Mucosa of rectum (tissue), 2 donors: Measurements from ENCODE around the gene BBS5.
"Not testable (repeated sequence)": the region's sequence is repeated elsewhere in the genome, so short reads cannot be mapped to it uniquely, and the experiment has no call there.

Experiments used
- H3K27ac ChIP-seq, 2 donors: one replicate each; pipeline ENCODE4 v1.7.0; 2013; ENCODE audit warnings: inconsistent platforms in 2 of 2, low read depth in 2 of 2, low read length in 2 of 2
- H3K27me3 ChIP-seq, 2 donors: one replicate each; pipeline ENCODE4 v1.7.0; 2013; ENCODE audit warnings: low read length in 2 of 2; ENCODE audit not compliant: control insufficient read depth in 2 of 2, insufficient read depth in 2 of 2
- H3K36me3 ChIP-seq, 2 donors: one replicate each; pipeline ENCODE4 v1.7.0; 2013; ENCODE audit warnings: low read length in 2 of 2; ENCODE audit not compliant: control insufficient read depth in 2 of 2, insufficient read depth in 2 of 2
- H3K4me1 ChIP-seq, 2 donors: one replicate each; pipeline ENCODE4 v1.7.0; 2013; ENCODE audit warnings: low read length in 2 of 2, mild to moderate bottlenecking in 1 of 2; ENCODE audit not compliant: control insufficient read depth in 2 of 2, insufficient read depth in 2 of 2
- H3K4me3 ChIP-seq, 2 donors: one replicate each; pipeline ENCODE4 v1.7.0; 2013; ENCODE audit warnings: low read length in 2 of 2
- H3K9ac ChIP-seq, 2 donors: one replicate each; pipeline ENCODE4 v1.7.0; 2013; ENCODE audit warnings: low read length in 2 of 2, low read depth in 1 of 2, mild to moderate bottlenecking in 1 of 2
- H3K9me3 ChIP-seq, 2 donors: one replicate each; pipeline ENCODE4 v1.7.0; 2013; ENCODE audit warnings: low read length in 2 of 2; ENCODE audit not compliant: control insufficient read depth in 2 of 2
- donor health status: healthy.
- donor health status: Normal muscosa, but diverticular disease.

The BBS5 gene

GRCh38 chr2:169526451-169526850 lies 47.2 kb downstream of the BBS5 start:
- Histone ChIP-seq H3K27me3 (no peaks in the 10 kb centered on the region), H3K4me3 (no peak overlapping the region), H3K4me1 (no peaks in the 10 kb centered on the region), H3K36me3 (peaks cover 0 to 25% of the 10 kb centered on the region in 2 donors), H3K9me3 (no peaks in the 10 kb centered on the region), H3K9ac (no peak overlapping the region), H3K27ac (no peak overlapping the region)

- H3K4me3 ChIP-seq = no peak overlapping the region
- no peaks in the 10 kb centered on the region for H3K4me1 ChIP-seq
- H3K27ac ChIP-seq = no peak overlapping the region
- no peak overlapping the region for H3K9ac ChIP-seq
- no peaks in the 10 kb centered on the region for H3K9me3 ChIP-seq
- H3K27me3 ChIP-seq = no peaks in the 10 kb centered on the region
- H3K36me3 ChIP-seq = peaks cover 0 to 25% of the 10 kb centered on the region in 2 donors
Observed at GRCh38 chr2:169528271-169528701, 49.0 kb downstream of the BBS5 start.

- not testable (repeated sequence) for H3K4me1 ChIP-seq, H3K4me3 ChIP-seq, H3K9me3 ChIP-seq, H3K9ac ChIP-seq, H3K27me3 ChIP-seq, H3K27ac ChIP-seq
- H3K36me3 ChIP-seq = peaks cover 25 to 28% of the 10 kb centered on the region in 2 donors
Observed at GRCh38 chr2:169539460-169539859, 60.2 kb downstream of the BBS5 start.

- Histone ChIP-seq H3K27ac (no peak overlapping the region), H3K9me3 (no peaks in the 10 kb centered on the region), H3K4me3 (no peak overlapping the region), H3K4me1 (no peaks in the 10 kb centered on the region), H3K27me3 (no peaks in the 10 kb centered on the region), H3K36me3 (peaks cover 23 to 28% of the 10 kb centered on the region in 2 donors), H3K9ac (no peak overlapping the region)
Observed at GRCh38 chr2:169540146-169540545, 60.9 kb downstream of the BBS5 start.

GRCh38 chr2:169542433-169542832 lies 63.1 kb downstream of the BBS5 start:
- H3K9ac ChIP-seq = no peak overlapping the region
- no peaks in the 10 kb centered on the region for H3K9me3 ChIP-seq
- H3K4me3 ChIP-seq = no peak overlapping the region
- H3K27me3 ChIP-seq = no peaks in the 10 kb centered on the region
- no peaks in the 10 kb centered on the region for H3K4me1 ChIP-seq
- no peak overlapping the region for H3K27ac ChIP-seq
- H3K36me3 ChIP-seq = peaks cover 30 to 34% of the 10 kb centered on the region in 2 donors

GRCh38 chr2:169546756-169547155 lies 67.5 kb downstream of the BBS5 start:
- no peaks in the 10 kb centered on the region for H3K9me3 ChIP-seq
- no peaks in the 10 kb centered on the region for H3K27me3 ChIP-seq
- no peak overlapping the region for H3K27ac ChIP-seq
- H3K36me3 ChIP-seq = peaks cover 30 to 38% of the 10 kb centered on the region in 2 donors
- no peaks in the 10 kb centered on the region for H3K4me1 ChIP-seq
- H3K9ac ChIP-seq = no peak overlapping the region
- H3K4me3 ChIP-seq = no peak overlapping the region
